HG03175 (cell line): Measurements from ENCODE around the gene PLA2G2F.

ENCODE experiments used
- ATAC-seq: cut with Tn5 transposase; IDR thresholded peaks from one replicate; pipeline ENCODE4 v1.9.1; 2021; ENCODE audit warnings: mild to moderate bottlenecking, moderate library complexity; ENCODE audit not compliant: unreplicated experiment

The PLA2G2F gene

GRCh38 chr1:20187103-20187812 is 48.1 kb downstream of the PLA2G2F start:
- ATAC-seq: no peak

GRCh38 chr1:20187813-20188454 is 48.8 kb downstream of the PLA2G2F start:
- ATAC-seq: no peak

- ATAC-seq: no peak
These were observed 49.3 kb downstream of the PLA2G2F start for GRCh38 chr1:20188455-20188817.

- no peak for ATAC-seq
These were observed 50.5 kb downstream of the PLA2G2F start for GRCh38 chr1:20189664-20190063.

- no peak for ATAC-seq
These were observed 51.4 kb downstream of the PLA2G2F start for GRCh38 chr1:20190256-20191160.

GRCh38 chr1:20191266-20191825 is 52.2 kb downstream of the PLA2G2F start:
- no peak for ATAC-seq

- no peak for ATAC-seq
These were observed 53.2 kb downstream of the PLA2G2F start for GRCh38 chr1:20192364-20192763.

GRCh38 chr1:20192871-20193411 is 53.8 kb downstream of the PLA2G2F start:
- ATAC-seq: no peak

- ATAC-seq: no peak
These were observed 55.1 kb downstream of the PLA2G2F start for GRCh38 chr1:20194224-20194623.

- ATAC-seq: no peak
These were observed 55.8 kb downstream of the PLA2G2F start for GRCh38 chr1:20194757-20195461.

GRCh38 chr1:20195462-20195780 is 56.3 kb downstream of the PLA2G2F start:
- no peak for ATAC-seq

GRCh38 chr1:20197329-20197791 is 58.2 kb downstream of the PLA2G2F start:
- no peak for ATAC-seq

- no peak for ATAC-seq
These were observed 59.2 kb downstream of the PLA2G2F start for GRCh38 chr1:20198296-20198695.

- ATAC-seq: no peak
These were observed 59.8 kb downstream of the PLA2G2F start for GRCh38 chr1:20198918-20199317.

- ATAC-seq: no peak
These were observed 60.3 kb downstream of the PLA2G2F start for GRCh38 chr1:20199403-20199802.

GRCh38 chr1:20199840-20200239 is 60.7 kb downstream of the PLA2G2F start:
- no peak for ATAC-seq
